OCI-LY7 (cell line): Measurements from ENCODE around the gene DRD4.

Experiments used
- EZH2phosphoT487 ChIP-seq: fragments of 200-600 bp; sonication (generic); IDR thresholded peaks from 2 replicates; pipeline ENCODE4 v1.6.1; 2018; ENCODE audit warnings: low read depth, borderline replicate concordance, mild to moderate bottlenecking, mixed run types, antibody characterized with exemption, low read length, moderate library complexity, mixed read lengths
- TF ChIP-seq, protein P1 (sequence below): fragments of 200-600 bp; sonication (generic); conservative IDR thresholded peaks from 2 replicates; pipeline ENCODE4 v1.5.1; 2014; ENCODE audit warnings: mild to moderate bottlenecking, antibody characterized with exemption, low read length, moderate library complexity, mixed read lengths

DNA sequence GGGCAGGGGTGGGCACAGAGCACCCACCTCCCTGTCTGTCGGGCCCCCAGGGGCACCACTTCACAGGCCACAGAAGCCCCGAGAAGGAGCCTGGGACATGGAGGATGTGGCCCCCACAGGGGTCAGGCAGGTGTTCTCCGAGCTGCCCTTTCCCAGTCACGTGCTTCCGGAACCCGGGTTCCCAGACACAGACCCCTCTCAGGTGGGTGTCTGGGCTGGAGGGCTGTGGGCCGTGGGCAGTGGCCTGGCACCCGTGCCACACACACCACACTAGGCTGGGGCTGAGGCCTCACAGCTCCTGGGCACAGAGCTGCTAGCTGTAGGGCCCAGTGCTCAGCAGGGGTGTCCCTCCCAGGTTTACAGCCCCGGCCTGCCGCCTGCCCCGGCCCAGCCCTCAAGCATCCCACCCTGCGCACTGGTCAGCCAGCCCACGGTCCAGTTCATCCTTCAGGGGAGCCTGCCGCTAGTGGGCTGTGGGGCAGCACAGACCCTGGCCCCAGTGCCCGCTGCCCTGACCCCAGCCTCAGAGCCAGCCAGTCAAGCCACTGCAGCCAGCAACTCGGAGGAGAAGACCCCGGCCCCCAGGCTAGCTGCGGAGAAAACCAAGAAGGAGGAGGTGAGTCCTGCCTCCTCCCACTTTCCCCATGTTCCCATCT, 26.8 kb upstream of the DRD4 start:
- TF ChIP-seq, protein P1, sequence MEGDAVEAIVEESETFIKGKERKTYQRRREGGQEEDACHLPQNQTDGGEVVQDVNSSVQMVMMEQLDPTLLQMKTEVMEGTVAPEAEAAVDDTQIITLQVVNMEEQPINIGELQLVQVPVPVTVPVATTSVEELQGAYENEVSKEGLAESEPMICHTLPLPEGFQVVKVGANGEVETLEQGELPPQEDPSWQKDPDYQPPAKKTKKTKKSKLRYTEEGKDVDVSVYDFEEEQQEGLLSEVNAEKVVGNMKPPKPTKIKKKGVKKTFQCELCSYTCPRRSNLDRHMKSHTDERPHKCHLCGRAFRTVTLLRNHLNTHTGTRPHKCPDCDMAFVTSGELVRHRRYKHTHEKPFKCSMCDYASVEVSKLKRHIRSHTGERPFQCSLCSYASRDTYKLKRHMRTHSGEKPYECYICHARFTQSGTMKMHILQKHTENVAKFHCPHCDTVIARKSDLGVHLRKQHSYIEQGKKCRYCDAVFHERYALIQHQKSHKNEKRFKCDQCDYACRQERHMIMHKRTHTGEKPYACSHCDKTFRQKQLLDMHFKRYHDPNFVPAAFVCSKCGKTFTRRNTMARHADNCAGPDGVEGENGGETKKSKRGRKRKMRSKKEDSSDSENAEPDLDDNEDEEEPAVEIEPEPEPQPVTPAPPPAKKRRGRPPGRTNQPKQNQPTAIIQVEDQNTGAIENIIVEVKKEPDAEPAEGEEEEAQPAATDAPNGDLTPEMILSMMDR: no peak
- TF ChIP-seq EZH2phosphoT487: no peak
